Common myeloid progenitor, CD34-positive (primary cell): Measurements from ENCODE around the gene STK10.
"Not testable (repeated sequence)": the region's sequence is repeated elsewhere in the genome, so short reads cannot be mapped to it uniquely, and the experiment has no call there.

Experiments used
- CTCF ChIA-PET: fragments of 350-600 bp; sonication (Branson Sonifier 250); formaldehyde crosslinking; loops from one replicate; lab custom pipeline; 2021; ENCODE audit warnings: antibody characterized with exemption; lab: Charles Lee
- POLR2A ChIA-PET: fragments of 350-600 bp; sonication (Branson Sonifier 250); formaldehyde crosslinking; loops from one replicate; lab custom pipeline; 2021; ENCODE audit warnings: antibody characterized with exemption; lab: Charles Lee
- DNase-seq, 3 donors: peaks; one replicate each; pipeline versions ENCODE4 v3.0.0 to v3.0.0-alpha.2; 2013
- H3K27ac ChIP-seq, 2 experiments: 1 replicate in 1 of 2; 2 replicates in 1 of 2; pipeline ENCODE4 v1.7.0; 2013; ENCODE audit warnings: inconsistent platforms in 2 of 2, low read length in 2 of 2, mild to moderate bottlenecking in 2 of 2, low read depth in 1 of 2, moderate library complexity in 1 of 2; ENCODE audit not compliant: severe bottlenecking in 2 of 2, insufficient read depth in 1 of 2, poor library complexity in 1 of 2
- H3K27me3 ChIP-seq, 5 experiments: replicated peaks in 2 of 5; 1 replicate in 3 of 5; 2 replicates in 2 of 5; pipeline versions ENCODE4 v1.6.1 to v1.7.0; 2013; ENCODE audit warnings: low read length in 4 of 5, mild to moderate bottlenecking in 2 of 5, moderate library complexity in 2 of 5, inconsistent platforms in 1 of 5; ENCODE audit not compliant: insufficient read depth in 5 of 5, control insufficient read depth in 4 of 5
- H3K36me3 ChIP-seq, 4 experiments: 1 replicate in 2 of 4; 2 replicates in 2 of 4; pipeline versions ENCODE4 v1.6.1 to v1.7.0; 2013; ENCODE audit warnings: low read length in 3 of 4, control low read depth in 1 of 4, mild to moderate bottlenecking in 1 of 4; ENCODE audit not compliant: control insufficient read depth in 4 of 4, insufficient read depth in 4 of 4
- H3K4me1 ChIP-seq, 4 experiments: 1 replicate in 3 of 4; 2 replicates in 1 of 4; pipeline versions ENCODE4 v1.6.1 to v1.7.1; 2013; ENCODE audit warnings: low read length in 3 of 4, mild to moderate bottlenecking in 3 of 4, control low read depth in 1 of 4, inconsistent platforms in 1 of 4, moderate library complexity in 1 of 4; ENCODE audit not compliant: control insufficient read depth in 4 of 4, insufficient read depth in 4 of 4; ENCODE audit errors: control extremely low read depth in 1 of 4
- H3K4me3 ChIP-seq, 7 experiments: 1 replicate in 4 of 7; 2 replicates in 3 of 7; pipeline versions ENCODE4 v1.5.1 to v1.7.0; 2013; ENCODE audit warnings: mild to moderate bottlenecking in 7 of 7, low read length in 6 of 7, moderate library complexity in 6 of 7, inconsistent platforms in 2 of 7, low read depth in 2 of 7, control low read depth in 1 of 7; ENCODE audit not compliant: insufficient read depth in 4 of 7, control insufficient read depth in 1 of 7; ENCODE audit errors: extremely low read depth in 1 of 7
- H3K9me3 ChIP-seq, 5 experiments: 1 replicate in 4 of 5; 2 replicates in 1 of 5; pipeline versions ENCODE4 v1.6.1 to v1.7.1; 2013; ENCODE audit warnings: low read length in 4 of 5, mild to moderate bottlenecking in 2 of 5, inconsistent platforms in 1 of 5, low read depth in 1 of 5, moderate library complexity in 1 of 5; ENCODE audit not compliant: control insufficient read depth in 4 of 5, insufficient read depth in 2 of 5; ENCODE audit errors: control extremely low read depth in 1 of 5
- WGBS: methylation state at CpG from one replicate; pipeline ENCODE4 v1.1.5; 2013; ENCODE audit not compliant: insufficient coverage; 5-methylcytosine and 5-hydroxymethylcytosine counted together

The STK10 gene

DNA sequence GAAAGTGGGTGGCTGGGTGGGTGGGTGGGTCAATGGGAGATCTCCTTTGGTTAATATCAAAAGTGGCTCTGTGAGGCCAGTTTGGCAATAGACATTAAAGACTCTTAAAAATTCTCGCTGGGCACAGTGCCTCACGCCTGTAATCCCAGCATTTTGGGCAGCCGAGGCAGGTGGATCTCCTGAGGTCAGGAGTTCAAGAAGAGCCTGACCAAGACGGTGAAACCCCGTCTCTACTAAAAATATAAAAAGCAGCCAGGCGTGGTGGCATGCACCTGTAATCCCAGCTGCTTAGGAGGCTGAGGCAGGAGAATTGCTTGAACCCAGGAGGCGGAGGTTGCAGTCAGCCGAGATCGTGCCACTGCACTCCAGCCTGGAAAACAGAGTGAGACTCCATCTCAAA is 32.9 kb downstream of the STK10 start:
- H3K27me3 ChIP-seq, DNase-seq, POLR2A ChIA-PET, H3K9me3 ChIP-seq, H3K27ac ChIP-seq, H3K4me3 ChIP-seq: not testable (repeated sequence)
- CTCF ChIA-PET: interaction anchor here (0.6 to 4.9 kb wide), 7 partner anchors 8 to 43 kb away, joined by 3 to 32 read pairs (median 3); no protein-coding TSS in a partner anchor
- peaks cover 0 to 42% (median 23%) of the 10 kb centered on the region in 4 experiments for H3K4me1 ChIP-seq
- H3K36me3 ChIP-seq: peaks cover 2 to 58% (median 25%) of the 10 kb centered on the region in 4 experiments
- WGBS: 98% methylated on average over 4 of the region's 9 CpGs

DNA sequence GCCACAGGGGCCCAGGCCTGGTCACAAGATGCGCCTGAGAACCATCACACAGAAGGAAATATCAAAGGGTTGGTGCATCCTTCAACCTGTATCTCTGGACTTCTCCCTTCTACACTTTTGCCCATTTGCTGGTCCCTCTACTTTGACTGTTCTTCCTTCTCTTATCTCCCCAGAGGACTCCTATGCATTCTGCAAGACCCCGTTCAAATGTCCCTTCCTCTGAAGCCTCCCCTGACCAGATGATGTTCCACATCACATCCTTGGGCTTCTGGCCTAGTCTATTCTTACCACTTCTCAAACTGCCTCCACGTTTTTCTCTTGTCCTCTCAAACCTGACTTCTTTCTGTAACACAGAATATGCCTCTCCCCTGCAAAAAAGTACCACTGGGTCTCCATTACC is 34.3 kb downstream of the STK10 start:
- CTCF ChIA-PET: interaction anchor here (0.9 to 4.9 kb wide), 5 partner anchors 10 to 46 kb away, joined by 3 to 32 read pairs (median 4); partner anchors contain the start of gene STK10
- Histone ChIP-seq H3K4me3 (peak overlapping the region in 1 of 7 experiments; percentile 16), H3K9me3 (no peaks in the 10 kb centered on the region), H3K4me1 (peaks cover 0 to 53% (median 33%) of the 10 kb centered on the region in 4 experiments), H3K27ac (peak overlapping the region in 1 of 2 experiments; percentile 39), H3K36me3 (peaks cover 2 to 61% (median 25%) of the 10 kb centered on the region in 4 experiments), H3K27me3 (no peaks in the 10 kb centered on the region)
- DNase-seq: no peak
- 82% methylated on average over 2 of the region's 3 CpGs for WGBS
- POLR2A ChIA-PET: interaction anchor here (1.0 kb wide), 1 partner anchor 22 kb away, joined by 3 read pairs; no protein-coding TSS in a partner anchor

DNA sequence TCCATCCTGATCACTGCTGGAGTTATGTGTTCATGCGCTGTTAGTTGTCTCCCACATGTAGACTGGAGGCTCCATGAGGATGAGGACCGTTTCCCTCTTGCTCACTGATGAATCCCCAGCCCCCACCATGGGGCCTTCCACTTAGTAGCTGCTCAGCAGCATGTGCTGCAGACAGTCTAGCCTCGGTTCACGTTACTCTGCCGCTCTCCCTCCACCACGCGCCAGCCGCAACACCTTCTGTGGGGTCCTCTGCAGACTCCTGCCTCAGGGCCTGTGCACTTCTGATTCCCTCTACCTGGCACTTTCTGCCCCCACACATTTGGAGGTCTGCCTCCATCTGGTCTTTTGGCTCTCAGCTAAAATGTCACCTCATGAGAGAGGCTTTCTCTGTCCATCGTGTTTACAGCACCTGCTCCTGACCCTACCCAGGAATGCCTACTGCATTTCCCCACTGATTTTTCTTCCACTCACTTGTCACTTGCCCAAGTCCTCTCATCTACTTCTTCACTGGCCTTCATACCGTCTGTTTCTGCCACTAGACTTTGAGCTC is 36.3 kb downstream of the STK10 start:
- 95% methylated on average over 10 of the region's 10 CpGs for WGBS
- CTCF ChIA-PET: interaction anchor here (1.1 to 4.9 kb wide), 9 partner anchors 12 to 44 kb away, joined by 3 to 32 read pairs (median 5); partner anchors contain the start of gene STK10

DNA sequence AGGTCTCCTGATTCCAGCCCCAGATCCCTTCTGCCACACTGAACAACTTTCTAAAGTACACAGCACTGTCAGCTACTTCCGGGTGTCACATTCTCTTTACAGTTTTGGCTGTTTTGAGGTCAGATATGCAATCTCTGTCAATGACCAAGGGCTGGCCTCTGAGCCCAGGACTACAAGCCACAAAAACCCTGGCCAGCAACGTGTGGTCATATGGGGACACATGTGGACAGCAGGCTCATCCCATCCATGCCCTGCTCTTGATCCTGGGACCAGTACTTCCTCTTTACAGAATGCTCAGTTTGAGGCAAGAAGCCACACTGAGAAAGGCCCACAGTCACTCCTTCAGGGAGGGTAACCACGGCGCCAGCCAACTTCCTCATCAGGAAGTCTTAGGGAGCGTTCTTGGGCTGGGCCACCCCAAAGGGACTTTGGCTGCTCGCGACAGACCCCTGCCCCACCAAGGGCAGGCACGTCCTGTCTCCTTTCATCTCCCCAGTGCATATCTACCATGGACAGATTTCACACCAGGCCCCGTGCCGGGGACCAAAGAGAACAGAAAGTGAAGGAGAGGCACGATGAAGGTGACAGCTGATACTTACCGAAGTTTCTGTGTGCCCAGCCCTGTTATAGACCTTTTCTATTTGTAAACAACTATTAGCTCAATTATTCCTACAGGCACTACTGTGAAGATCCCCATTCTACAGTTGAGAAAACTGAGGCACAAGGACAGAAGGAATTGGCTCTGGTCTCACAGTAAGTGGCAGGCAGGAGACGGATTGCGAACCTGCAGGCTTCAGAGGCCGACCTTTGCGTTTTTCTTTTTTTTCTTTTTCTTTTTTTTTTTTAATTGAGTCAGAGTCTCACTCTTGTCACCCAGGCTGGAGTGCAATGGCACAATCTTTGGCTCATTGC is 37.3 kb downstream of the STK10 start:
- POLR2A ChIA-PET: no interaction called here

More for the DNA sequence above, 36.3 kb downstream of the STK10 start:
- no peak for DNase-seq
- H3K4me3 ChIP-seq: no peak overlapping the region
- POLR2A ChIA-PET: no interaction called here
- H3K4me1 ChIP-seq: peaks cover 0 to 53% (median 34%) of the 10 kb centered on the region in 4 experiments
- peaks cover 0 to 65% (median 33%) of the 10 kb centered on the region in 4 experiments for H3K36me3 ChIP-seq
- H3K27ac ChIP-seq: no peak overlapping the region
- no peaks in the 10 kb centered on the region for H3K9me3 ChIP-seq
- no peaks in the 10 kb centered on the region for H3K27me3 ChIP-seq

DNA sequence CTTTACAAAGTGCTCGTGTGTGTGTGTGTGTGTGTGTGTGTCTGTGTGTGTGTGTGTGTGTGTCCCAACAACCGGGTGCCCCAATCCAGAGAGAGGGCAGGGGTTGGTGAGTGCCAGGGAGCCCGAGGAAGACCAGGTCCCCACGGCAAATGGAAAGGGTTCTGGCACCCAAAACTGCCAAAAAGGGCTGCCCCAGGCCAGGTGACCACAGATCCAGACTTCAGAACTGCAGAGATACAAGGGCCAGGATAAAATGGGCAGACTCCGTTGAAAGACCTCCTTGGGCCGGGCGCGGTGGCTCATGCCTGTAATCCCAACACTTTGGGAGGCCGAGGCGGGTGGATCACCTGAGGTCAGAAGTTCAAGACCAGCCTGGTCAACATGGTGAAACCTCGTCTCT is 38.5 kb downstream of the STK10 start:
- H3K4me1 ChIP-seq: peaks cover 0 to 63% (median 35%) of the 10 kb centered on the region in 4 experiments
- POLR2A ChIA-PET, DNase-seq: not testable (repeated sequence)

More for the DNA sequence above, 37.3 kb downstream of the STK10 start:
- H3K27ac ChIP-seq: peak overlapping the region in 1 of 2 experiments; percentile 55
- WGBS: 29% methylated on average over 14 of the region's 16 CpGs
- peak overlapping the region in 3 of 7 experiments; percentile 13 to 44 (median 27) for H3K4me3 ChIP-seq
- peaks cover 0 to 57% (median 34%) of the 10 kb centered on the region in 4 experiments for H3K4me1 ChIP-seq
- peaks cover 0 to 65% (median 34%) of the 10 kb centered on the region in 4 experiments for H3K36me3 ChIP-seq
- H3K9me3 ChIP-seq: no peaks in the 10 kb centered on the region
- peak; percentile 72 to 93 (median 89) for DNase-seq
- CTCF ChIA-PET: interaction anchor here (0.9 to 4.9 kb wide), 4 partner anchors 13 to 43 kb away, joined by 3 to 32 read pairs (median 4); partner anchors contain the start of gene STK10
- H3K27me3 ChIP-seq: no peaks in the 10 kb centered on the region

DNA sequence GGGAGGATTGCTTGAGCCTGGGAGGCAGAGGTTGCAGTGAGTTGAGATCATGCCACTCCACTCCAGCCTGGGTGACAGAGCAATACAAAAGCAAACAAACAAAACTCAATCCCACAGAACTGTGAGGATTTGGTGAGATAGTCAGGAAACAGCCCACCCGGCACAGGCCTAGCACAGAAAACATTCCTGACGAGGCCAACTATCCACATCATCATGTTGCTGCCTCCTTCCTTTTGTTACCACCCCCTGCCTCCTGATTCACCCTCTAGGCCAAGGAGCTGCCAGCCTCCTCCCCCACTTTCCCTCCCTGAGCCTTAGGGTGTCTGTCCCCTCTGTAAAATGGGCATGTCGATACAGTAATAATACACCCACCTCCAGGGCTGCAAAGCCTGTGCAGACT is 39.0 kb downstream of the STK10 start:
- Histone ChIP-seq H3K4me1 (peaks cover 0 to 63% (median 38%) of the 10 kb centered on the region in 4 experiments), H3K27me3 (no peaks in the 10 kb centered on the region), H3K9me3 (no peaks in the 10 kb centered on the region), H3K4me3 (no peak overlapping the region), H3K36me3 (peaks cover 0 to 69% (median 27%) of the 10 kb centered on the region in 4 experiments), H3K27ac (peak overlapping the region in 1 of 2 experiments; percentile 55)
- CTCF ChIA-PET: no interaction called here
- 100% methylated on average over 1 of the region's 3 CpGs for WGBS
- DNase-seq: no peak
- POLR2A ChIA-PET: no interaction called here

More for the DNA sequence above, 38.5 kb downstream of the STK10 start:
- H3K9me3 ChIP-seq, CTCF ChIA-PET, H3K4me3 ChIP-seq, H3K27me3 ChIP-seq: not testable (repeated sequence)
- WGBS: 78% methylated on average over 3 of the region's 11 CpGs
- H3K27ac ChIP-seq: peak overlapping the region in 1 of 2 experiments; percentile 55
- H3K36me3 ChIP-seq: peaks cover 0 to 69% (median 31%) of the 10 kb centered on the region in 4 experiments
